NCI-H345 (cell line): Measurements from ENCODE around the gene KCNT1.

Experiments
- DNase-seq: peaks from one replicate; lab custom pipeline; 2025; lab: John Stamatoyannopoulos, UW

The KCNT1 gene

GRCh38 chr9:135802876-135803419 is 101.0 kb downstream of the KCNT1 start:
- DNase-seq, result no peak

- DNase-seq, result no peak
Measured at GRCh38 chr9:135803441-135803840, 101.5 kb downstream of the KCNT1 start.

- DNase-seq, result no peak
Measured at GRCh38 chr9:135804581-135805421, 102.8 kb downstream of the KCNT1 start.

GRCh38 chr9:135805422-135806022 is 103.5 kb downstream of the KCNT1 start:
- no peak for DNase-seq

- no peak for DNase-seq
Measured at GRCh38 chr9:135809166-135809565, 107.2 kb downstream of the KCNT1 start.

- no peak for DNase-seq
Measured at GRCh38 chr9:135810806-135811575, 109.0 kb downstream of the KCNT1 start.

GRCh38 chr9:135811801-135812200 is 109.8 kb downstream of the KCNT1 start:
- peak; percentile 87 for DNase-seq

DNA sequence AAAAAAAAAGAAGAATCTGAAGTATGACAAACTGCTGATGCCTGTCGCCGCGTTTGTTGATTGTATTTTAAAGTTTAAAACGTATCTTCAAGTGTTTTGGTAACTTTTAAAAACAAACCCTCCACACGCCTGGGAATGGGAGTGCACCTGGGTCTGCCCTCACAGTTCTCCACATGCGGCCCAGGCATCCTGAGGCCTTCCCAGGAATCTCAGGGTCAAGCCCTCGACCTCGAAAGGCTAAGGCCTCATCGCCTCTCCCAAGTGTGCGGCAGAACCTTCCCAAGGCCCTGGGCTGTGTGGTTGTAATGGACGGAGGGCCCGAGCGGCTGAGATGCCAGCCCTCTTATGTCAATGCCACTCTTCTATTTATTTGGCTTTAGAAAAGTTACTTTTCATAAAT is 111.0 kb downstream of the KCNT1 start:
- DNase-seq, result no peak

- DNase-seq, result no peak
Measured at GRCh38 chr9:135813671-135814290, 111.8 kb downstream of the KCNT1 start.

GRCh38 chr9:135814421-135815095 is 112.6 kb downstream of the KCNT1 start:
- no peak for DNase-seq

DNA sequence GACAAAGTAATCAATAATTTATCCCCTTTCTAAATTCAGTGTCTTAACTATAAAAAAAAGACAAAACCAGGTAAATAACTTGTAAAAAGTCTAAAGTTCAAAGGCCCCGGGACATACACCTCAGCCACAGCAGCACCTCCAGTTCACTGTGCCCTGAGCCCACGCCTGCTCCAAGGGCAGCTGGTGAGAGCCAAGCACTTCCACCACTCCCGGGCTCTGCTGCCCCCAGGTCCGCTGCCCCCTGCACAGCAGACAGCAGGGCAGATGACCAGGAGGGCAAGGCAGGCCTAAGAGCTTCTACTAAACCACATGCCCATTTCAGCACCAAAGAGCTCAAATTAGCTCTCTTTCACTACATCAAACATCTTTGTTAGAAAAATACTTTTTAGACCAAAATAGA is 113.4 kb downstream of the KCNT1 start:
- no peak for DNase-seq

DNA sequence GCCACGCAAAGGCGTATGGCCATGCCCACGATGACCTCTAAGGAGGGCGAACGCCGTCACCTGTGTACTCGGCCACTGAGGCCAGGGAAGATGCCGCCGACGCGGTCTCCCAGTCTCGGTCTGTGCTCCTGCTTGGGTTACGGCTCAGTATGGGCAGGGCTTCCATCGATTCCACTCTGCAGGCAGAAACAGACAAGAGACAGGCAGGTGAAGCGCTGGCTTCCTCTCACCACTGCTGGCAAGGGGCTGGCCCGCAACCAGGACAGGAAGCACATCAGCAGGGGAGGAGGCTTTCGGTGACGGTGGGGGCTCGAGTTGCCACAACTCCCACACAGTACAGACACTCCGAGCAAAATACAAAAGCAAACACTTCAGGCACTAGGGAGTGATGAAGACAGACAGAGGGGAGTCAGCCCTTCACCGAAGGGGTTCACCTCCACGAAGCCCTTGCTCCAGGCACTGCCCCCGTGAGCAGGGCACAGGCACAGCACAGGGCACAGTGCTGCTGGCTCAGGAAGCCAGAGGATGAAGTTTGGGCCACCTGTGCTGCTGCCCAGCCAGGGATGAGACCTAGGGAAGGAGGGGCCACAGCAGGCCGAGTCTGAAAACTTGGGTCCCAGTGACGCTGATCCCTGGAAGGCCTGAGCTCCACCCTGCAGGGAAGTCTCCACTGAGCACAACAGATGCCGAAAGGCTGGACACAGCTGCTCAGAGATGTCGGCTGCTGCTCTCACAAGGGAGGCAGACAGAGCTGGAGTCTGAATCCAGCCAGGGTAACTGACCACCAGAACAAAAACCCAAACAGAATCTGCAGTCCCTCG is 114.1 kb downstream of the KCNT1 start:
- peak; percentile 88 for DNase-seq

- DNase-seq, result no peak
Measured at GRCh38 chr9:135816651-135816970, 114.6 kb downstream of the KCNT1 start.

- DNase-seq, result no peak
Measured at GRCh38 chr9:135817951-135818717, 116.1 kb downstream of the KCNT1 start.

DNA sequence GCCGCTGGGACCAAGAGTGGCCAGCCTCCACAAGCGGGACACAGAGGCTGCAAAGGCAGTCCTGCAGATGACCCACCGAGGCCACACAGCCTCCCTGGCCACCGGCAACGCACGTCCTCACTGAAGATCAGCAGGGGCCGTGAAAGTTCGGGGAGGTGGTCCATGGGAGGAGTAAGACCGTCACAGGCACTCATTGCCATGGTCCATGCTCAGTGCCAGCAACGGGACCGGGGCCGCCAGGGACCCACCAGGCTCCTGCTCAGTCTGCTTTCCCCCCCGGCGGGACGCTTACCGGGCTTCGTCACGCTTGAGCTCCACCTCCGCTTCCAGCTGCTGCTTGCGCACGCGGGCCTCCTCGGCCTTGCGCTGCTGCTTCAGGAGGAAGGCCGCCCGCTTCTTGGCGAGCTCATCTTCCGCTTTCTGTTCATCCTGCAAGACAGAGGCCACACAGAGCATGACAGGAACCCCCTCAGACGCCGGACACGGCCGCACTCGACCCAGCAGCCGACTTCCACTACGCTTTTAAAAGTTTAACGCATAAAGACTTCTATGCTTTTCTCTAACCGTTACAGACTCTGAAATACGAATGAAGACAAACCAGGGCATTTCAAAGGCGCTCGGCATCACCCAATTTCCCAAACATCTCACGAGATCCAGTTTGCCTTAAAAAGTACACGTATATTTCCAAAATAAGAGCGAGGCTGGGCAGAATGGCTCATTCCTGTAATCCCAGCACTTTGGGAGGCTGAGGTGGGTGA is 116.9 kb downstream of the KCNT1 start:
- no peak for DNase-seq

DNA sequence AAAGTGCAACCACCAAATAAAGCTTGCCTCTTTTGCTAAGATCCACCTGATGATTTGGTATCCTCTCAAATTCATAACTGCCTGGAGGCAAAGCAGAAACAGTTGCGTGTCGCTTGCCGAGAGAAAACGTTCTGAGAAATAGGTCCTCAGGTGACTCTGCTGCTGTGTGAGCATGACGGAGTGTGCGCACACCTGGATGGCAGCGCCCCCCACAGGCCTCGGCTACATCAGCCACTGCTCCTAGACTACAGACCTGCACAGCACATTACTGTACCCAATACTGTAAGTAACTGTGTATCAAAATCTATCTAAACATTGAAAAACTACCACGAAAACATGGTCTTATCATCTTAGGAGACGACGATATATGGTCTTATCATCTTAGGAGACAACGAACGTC is 117.9 kb downstream of the KCNT1 start:
- DNase-seq, result no peak

GRCh38 chr9:135820661-135821060 is 118.7 kb downstream of the KCNT1 start:
- no peak for DNase-seq

DNA sequence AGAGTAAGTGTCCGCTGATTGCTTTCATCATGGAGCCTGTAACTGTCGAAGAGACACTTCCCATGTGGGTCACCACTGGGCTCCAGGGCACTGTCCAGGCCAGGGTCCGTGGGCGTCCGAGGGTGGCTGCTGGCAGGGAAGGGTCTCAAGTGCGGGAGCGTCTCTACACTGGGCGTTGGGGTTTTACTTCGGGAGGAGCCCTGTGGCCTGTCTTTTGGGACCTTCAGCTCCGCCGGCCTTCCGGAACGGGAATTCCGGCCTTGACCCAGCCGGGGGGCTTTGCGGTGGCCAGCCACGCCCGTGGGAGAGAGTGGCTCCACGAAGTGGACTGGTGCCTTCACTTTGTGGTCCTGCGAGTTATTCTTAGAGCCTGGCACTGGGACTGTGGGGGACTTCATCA is 119.1 kb downstream of the KCNT1 start:
- DNase-seq, result no peak

DNA sequence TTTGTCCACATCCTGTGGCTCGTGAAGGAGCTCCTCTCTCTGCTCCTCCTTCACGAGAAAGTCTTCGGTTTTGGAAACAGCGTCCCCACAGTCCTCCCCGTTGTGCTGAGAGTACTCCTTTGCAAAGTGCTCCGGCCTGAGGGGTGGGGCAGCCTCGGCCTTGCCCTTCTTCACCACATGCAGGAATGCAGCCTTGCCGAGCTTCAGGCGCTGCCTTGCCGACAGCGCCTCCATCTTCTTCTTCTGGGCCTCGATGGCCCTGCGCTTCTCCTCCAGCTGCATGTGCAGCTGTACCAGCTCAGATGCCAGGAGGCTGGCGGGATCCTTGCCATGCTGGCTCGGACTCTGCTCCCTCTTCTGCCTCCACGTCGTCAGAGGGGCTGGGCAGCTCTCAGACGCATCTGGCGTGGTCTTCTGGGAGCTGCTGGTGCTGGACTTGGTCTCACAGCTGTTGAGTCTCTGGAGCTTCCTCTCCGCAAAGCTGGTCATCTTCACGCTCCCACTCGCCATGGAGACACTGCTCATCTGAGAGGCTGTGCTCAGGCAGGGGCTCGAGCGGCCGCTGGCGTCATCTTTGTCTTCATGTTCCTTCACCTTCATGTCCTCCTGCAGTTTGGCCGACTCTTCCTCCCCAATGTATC is 119.9 kb downstream of the KCNT1 start:
- DNase-seq, result no peak
